Erythroblast (primary cell): ENCODE results near the gene RBFOX2.

ENCODE experiments used
- GATA1 ChIP-seq: IDR thresholded peaks from 2 replicates; pipeline ENCODE4 v1.6.1; 2011; ENCODE audit warnings: low read depth, mild to moderate bottlenecking, control low read depth, low read length, moderate library complexity
- POLR2A ChIP-seq: IDR thresholded peaks from 2 replicates; pipeline ENCODE4 v1.6.1; 2011; ENCODE audit warnings: mild to moderate bottlenecking, low read length

- TF ChIP-seq POLR2A: no peak
- no peak for TF ChIP-seq GATA1
Observed at GRCh38 chr22:35705141-35705540, 323.5 kb downstream of the RBFOX2 start.
